ENCODE results near the gene KRTAP4-9.

DNA sequence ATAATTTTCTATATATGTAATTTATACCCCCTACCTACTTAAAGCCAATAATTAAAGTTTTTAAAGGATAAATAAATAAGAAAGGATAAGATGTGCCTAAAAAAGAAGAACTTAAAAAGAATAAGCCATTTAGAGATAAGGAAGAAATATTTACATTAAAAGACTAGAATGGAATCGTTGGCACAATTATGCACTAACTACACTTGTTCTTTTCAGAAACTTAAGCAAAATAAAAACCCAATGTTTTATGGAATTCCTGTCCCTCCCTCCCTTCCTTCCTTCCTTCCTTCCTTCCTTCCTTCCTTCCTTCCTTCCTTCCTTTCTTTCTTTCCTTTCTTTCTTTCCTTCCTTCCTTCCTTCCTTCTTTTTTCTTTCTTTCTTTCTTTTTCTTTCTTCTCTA, 39.7 kb downstream of the KRTAP4-9 start:
- TF ChIP-seq MXI1 (conservative IDR thresholded peaks at IDR 0.05; ENCODE audit: poor library complexity, severe bottlenecking): no peak
- TF ChIP-seq, protein P1, sequence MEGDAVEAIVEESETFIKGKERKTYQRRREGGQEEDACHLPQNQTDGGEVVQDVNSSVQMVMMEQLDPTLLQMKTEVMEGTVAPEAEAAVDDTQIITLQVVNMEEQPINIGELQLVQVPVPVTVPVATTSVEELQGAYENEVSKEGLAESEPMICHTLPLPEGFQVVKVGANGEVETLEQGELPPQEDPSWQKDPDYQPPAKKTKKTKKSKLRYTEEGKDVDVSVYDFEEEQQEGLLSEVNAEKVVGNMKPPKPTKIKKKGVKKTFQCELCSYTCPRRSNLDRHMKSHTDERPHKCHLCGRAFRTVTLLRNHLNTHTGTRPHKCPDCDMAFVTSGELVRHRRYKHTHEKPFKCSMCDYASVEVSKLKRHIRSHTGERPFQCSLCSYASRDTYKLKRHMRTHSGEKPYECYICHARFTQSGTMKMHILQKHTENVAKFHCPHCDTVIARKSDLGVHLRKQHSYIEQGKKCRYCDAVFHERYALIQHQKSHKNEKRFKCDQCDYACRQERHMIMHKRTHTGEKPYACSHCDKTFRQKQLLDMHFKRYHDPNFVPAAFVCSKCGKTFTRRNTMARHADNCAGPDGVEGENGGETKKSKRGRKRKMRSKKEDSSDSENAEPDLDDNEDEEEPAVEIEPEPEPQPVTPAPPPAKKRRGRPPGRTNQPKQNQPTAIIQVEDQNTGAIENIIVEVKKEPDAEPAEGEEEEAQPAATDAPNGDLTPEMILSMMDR (IDR thresholded peaks at IDR 0.05; ENCODE audit: poor library complexity, severe bottlenecking): no peak
- TF ChIP-seq, protein P2, sequence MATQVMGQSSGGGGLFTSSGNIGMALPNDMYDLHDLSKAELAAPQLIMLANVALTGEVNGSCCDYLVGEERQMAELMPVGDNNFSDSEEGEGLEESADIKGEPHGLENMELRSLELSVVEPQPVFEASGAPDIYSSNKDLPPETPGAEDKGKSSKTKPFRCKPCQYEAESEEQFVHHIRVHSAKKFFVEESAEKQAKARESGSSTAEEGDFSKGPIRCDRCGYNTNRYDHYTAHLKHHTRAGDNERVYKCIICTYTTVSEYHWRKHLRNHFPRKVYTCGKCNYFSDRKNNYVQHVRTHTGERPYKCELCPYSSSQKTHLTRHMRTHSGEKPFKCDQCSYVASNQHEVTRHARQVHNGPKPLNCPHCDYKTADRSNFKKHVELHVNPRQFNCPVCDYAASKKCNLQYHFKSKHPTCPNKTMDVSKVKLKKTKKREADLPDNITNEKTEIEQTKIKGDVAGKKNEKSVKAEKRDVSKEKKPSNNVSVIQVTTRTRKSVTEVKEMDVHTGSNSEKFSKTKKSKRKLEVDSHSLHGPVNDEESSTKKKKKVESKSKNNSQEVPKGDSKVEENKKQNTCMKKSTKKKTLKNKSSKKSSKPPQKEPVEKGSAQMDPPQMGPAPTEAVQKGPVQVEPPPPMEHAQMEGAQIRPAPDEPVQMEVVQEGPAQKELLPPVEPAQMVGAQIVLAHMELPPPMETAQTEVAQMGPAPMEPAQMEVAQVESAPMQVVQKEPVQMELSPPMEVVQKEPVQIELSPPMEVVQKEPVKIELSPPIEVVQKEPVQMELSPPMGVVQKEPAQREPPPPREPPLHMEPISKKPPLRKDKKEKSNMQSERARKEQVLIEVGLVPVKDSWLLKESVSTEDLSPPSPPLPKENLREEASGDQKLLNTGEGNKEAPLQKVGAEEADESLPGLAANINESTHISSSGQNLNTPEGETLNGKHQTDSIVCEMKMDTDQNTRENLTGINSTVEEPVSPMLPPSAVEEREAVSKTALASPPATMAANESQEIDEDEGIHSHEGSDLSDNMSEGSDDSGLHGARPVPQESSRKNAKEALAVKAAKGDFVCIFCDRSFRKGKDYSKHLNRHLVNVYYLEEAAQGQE (IDR thresholded peaks at IDR 0.05; ENCODE audit: borderline replicate concordance): no peak
- no peak for TF ChIP-seq TAF1 (IDR thresholded peaks at IDR 0.05; ENCODE audit: low read depth)
- no peak for TF ChIP-seq POLR2AphosphoS5 (IDR thresholded peaks at IDR 0.05)
- no peak for TF ChIP-seq EP300 (conservative IDR thresholded peaks at IDR 0.05; ENCODE audit: poor library complexity, severe bottlenecking)
- TF ChIP-seq EZH2 (IDR thresholded peaks at IDR 0.05; ENCODE audit: borderline replicate concordance, insufficient read depth, low read length, poor library complexity, severe bottlenecking): no peak

All from neural cell (in vitro differentiated cells).